GDM1 (cell line): ENCODE results near the gene SF1.
A peak's percentile ranks its signal among the peaks of the same experiment; 100 is the strongest.

Experiments
- DNase-seq: peaks from one replicate; lab custom pipeline; 2025; lab: John Stamatoyannopoulos, UW

The SF1 gene

DNA sequence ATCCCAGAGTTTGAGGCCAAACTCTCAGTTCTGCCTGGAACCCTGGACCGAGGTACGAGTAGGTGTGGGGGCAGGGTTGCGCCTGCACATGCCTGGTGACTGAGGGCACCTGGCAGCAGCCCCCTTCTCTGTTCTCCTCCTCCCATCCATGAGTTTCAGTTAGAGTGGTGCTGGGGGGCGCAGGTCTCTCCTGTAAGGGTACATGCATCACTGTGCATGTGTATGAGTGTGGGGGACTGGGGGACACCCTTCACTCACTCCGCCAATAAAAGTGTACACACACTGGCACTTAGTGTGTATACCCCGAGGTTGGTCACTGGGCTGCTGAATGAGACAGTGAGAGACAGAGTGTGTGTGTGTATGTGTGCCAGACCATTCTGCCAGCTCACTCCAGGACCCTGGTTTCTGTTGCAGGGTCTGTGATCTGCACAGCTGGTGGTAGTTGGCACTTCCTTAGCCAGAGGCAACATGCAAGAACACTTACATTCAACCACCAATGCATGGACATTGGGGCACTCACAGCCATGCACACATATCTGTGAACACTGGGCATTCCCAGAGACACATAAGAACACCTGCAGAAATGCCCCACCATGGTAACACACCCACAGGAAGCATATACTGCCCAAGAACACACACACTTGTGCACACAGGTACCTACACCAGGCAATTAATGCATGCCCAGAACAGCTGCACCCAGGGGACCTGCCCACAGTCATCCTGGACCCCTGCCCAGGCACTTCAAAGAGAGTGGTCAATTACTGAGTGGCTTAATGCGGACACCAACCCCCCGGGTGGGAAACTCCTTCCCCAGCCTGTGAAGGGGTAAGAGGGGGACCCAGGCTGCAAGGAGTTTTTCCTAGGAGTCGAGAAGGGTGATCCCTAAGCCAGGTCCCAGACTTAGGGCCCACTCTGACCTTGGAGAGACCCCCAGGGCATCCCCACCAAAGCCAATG is 54.2 kb downstream of the SF1 start:
- no peak for DNase-seq

DNA sequence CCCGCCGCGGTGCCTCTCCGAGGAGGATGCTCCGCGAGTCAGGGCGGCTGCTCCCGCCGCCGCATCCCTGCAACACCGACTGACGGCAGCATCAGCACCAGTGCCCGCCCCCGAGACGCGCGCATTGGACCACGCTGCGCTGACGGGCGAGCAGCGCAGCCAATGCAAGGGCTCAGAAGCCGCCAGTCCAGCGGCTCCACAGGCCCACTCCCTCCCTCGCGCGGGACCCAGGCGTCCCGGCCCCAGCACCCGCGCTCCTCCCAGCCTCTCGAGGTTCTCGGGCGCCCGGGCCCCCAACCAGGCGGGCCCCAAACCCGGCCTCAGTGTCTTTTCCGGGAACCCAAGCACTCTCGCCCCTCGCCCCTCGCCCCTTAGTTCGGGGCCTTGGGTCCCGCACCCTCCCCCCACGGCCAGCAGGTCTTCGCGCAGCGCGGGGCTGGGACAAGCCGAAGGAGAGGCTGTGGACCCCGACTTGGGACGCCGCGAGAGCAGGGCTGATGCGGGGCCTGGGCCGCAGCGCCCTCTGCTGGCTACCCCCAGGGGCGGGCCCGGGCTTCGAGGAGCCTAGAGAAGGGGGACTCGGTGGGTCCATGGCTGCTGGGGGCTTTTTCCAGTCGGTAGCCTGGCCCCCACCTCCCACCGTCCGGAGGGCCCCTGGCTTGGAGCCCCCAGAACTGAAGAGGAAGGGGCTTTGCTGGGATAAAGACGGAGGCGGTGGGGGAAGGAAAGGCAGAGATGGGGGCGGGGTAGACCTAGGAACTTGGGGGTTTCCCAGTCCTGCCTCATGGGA is 55.0 kb downstream of the SF1 start, which contains the start of gene NRXN2:
NRXN2 (minus strand) TSS at position 81 of the 790 bp plus-strand sequence. CDS start 9,498 bp downstream, outside the sequence.
- peak; percentile 70 for DNase-seq

DNA sequence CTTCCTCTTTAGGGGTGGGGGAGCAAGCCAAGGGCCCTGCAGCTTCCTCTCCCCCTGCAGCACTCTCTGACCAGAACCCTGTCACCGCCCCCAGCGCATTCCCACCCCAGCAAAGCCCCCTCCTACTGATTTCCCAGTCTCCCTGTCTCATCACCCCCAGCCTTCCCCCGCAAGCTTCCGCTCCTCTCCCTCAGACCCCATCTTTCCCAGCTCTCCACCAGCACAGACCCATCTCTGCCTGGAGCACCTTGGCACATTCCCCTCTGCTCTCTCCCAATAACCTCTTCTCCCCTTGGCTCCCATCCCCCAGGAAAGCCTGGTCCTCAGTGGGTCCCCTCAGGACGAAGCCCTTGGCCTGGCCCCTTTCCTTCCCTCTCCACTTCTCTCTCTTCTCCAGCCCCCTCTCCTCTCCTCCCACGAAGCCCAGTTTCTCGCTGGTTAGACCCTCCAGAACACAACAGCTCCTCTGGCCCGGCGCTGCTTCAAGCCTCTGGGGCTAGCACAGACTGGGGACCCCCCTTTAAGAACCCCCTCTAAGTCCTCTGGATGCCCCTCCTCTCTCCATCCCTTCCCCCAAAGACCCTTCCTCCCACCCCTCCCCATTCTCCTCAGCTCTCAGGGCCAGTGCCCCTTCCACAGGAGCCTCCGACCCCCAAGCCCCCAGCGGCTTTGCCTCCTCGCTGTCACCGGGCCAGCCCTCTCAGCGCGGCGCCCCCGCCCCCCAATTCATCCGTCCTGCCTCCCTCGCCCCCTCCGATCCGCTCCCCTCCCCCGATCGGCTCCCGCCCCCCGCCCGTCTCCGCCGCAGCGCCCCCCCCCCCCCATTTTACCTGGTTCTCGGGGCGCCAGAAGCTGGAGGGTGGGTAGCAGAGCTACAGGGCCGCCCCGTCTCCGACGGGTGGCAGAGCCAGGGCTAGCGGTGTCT is 55.9 kb downstream of the SF1 start:
- no peak for DNase-seq

DNA sequence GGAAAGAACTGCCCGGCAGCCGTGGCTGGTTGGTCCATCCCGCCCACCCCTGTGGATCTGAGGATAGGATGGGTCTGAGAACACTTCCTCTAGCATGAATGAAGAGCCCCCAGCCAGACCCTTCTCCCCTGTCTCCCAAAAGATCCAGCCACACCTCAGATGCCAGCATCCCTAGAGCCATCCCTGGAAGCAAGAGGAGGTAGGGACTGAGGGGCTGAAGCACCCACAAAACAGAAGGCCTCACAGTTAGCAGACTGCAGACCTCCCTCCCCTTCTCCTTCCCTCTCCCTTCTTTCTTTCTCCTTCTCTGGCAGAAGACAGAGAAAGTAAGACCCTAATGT is 57.0 kb downstream of the SF1 start:
- DNase-seq: no peak

DNA sequence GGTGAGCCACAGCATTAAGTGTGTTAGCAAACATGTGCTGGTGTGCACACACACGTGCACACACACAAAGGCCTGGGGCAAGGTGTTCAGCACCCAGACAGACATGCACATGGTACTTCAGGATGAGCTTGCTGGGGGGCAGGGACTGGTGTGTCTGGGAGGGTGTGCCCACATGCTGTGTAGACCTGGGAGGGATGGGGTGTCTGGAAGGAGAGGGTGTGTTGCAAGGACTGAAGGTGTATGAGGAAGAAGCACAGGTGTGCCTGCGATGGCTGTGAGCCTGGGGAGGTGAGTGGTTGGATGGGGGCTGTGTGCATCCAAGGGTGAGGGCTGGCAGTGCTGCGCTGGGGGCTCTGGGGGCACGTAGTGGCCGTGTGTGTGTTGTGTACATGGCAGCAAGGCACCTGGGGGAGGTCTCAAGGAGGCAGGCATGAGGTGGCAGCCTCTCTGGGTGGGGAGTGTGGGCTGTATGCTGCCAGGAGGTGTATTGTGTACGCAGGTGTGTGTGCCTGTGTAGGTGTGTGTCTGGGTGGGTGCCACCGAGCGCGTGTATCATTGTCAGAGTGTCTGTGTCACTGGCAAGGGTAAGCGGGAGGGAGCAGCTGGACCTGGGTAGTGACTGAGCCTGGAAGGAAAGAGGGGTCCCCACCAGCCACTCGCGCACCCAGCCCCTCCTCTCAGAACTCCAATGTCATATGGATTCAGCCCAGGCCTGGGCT is 57.5 kb downstream of the SF1 start:
- no peak for DNase-seq

DNA sequence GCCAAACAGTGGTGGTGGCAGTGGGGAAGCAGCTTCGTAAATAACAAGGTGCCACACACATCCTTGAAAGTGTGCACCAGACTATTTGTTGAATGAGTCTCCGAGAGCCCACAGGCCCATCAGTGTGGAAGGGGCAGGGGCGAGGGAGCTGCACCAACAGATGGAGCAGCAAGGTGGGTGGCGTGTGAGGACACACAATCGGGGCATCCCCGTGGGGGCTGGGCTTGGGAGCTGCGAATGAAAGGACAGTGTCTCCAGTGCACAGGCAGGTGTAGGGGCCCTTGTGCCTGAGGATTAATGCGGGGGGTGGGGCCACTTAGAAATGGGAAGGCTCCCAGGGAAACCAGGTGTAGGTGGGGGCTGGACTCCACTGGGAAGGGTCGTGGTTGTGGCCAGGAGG is 58.2 kb downstream of the SF1 start:
- DNase-seq: no peak

DNA sequence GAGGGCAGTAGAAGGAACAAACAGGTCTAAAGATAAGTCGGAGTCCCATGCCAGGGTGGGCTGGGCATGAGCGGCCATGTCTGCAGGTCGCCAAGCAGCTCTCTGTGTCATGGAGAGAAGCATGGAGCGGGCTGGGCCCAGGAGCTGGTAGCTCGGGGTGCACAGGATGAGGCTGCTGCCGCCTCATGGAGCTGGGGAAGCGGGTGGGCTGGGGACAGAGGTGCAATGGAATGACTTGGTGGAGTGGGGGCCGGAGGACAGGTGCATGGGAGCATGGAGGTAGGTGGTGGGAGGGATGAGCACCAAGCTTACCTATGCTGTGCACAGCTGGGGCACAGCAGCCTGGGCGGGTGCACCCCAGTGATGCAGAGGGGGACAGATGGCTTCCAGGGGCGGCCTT is 58.9 kb downstream of the SF1 start:
- DNase-seq: no peak

DNA sequence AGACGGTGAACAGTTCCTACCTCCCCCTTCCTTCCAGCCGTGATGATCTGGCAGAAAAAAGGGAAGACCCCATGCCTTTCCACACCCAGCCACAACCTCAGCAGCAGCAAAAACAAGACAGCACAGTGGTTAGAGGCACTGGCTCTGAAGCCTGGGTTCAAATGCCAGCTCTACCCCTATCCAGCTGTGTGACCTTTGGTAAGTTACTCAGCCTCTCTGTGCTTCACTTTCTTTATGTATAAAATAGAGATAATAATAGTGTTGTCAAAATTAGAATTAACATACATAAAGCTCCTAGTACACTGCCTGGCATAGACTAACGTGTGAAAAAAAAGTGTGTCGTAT is 59.6 kb downstream of the SF1 start:
- DNase-seq: no peak

DNA sequence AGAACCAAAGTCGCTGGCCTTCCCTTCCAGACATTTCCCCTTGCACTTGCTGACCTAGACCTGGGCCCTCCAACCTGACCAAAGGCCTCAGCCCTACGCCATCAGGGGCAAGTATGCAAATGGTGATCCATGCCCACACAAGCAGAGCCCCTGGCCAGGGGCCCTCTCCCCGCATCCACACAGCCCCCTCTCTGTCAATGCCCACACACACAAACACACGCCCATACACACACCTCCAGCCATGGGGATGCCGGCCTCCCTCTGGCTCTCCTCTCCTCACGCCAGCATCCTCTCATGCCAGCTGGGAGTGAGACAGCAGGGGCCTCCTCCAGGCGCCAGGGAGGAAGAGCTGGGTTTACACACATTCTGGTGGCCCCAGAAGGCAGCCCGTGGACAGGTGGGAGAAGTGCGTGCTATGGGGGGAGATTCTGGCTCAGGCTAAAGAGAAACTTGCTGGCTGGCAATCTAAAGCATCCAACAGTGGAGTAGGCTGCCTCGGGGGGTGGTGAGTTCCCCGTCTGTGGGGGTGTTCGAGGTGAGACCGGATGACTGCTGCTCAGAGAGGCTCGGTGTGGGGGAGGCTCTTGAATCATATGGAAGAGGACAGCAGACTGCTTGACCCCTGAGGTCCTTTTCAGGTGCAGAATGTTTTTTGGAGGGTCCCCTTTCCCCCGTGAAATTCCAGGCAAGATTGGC is 60.1 kb downstream of the SF1 start:
- DNase-seq: no peak

DNA sequence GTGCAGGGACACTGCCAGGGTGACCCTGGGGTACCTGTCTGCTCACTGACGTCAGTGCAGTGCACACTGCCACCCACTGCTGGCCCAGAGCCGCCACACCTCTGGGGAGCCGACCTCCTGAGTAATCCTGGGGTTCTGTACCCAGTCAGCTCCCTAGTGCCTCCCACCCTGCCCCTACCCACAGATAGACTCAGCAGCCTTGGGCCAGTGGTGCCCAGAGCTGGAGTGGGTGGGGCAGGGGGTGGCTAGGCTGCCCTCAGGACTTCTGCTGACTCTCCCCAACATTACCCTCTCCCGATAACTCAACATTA is 61.1 kb downstream of the SF1 start:
- DNase-seq: no peak

DNA sequence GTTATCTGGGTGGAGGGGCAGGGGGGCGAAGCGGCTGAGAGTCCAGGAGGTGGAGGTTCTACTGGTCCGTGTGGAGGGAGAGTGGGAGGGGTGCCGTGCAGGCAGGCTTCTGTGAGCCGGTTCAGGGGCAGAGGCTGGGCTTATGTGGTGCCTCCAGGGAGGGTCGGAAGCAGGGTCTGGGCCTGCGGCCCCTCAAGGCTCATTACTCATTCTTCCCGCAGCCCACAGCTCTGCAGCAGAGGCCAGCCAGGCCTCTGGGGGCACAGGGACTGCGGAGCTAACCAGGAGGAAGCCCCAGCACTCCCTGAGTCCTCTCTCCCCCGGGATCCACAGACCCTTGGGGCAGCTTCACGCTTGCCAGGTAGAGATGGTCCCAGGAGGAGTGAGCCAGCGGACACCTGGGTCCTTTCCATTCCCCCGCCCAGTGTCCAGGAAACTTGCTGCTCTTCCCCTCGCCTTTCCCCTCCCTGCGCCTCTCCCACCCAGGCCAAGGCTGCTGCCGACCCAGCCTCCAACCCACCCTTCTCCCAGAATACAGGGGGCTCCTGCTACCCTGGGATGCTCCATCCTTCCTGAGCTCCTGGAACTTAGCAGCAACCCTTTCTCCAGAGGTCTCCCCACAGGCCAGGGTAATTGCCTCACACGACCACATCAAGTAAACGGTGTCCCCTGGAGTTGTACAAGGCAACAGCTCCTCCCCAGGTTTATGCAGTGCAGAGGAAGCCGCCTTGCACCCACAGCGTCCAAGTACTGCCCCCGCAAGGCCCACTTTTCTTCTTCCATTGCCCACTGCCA is 61.7 kb downstream of the SF1 start:
- DNase-seq: no peak

DNA sequence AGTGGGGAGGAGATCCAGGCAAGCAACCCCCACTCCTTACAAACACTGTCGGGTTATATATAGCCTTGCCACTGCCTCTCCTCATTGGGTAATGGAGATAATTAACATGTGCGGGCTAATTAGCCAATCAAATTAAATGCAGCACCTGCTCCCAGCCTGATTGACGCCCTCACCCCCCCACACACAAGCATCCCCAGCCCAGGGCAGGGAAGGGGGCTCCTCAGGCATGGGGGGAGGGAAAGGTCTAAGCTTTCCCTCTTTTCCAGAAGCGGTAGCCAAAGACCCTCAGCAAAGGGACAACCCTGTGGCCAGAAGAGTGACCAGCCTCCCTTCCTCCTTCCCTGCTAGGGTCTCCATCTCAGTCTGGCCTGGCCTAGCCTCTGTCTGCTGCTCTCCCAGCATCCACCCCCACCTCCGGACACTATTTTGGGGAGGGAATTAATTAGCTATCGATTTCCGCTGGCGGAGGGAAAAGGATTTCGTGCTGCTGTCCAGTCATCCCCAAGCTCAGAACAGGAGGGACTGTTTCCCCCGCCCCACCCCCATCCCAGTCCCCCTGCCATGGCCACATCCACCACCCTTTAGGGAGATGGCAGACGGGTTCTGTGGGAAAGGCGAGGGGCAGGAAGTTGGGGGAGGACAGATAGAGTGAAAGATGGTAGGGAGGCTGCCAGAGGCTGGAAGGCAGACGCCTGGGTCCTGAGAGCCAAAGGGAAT is 62.4 kb downstream of the SF1 start:
- DNase-seq: no peak

DNA sequence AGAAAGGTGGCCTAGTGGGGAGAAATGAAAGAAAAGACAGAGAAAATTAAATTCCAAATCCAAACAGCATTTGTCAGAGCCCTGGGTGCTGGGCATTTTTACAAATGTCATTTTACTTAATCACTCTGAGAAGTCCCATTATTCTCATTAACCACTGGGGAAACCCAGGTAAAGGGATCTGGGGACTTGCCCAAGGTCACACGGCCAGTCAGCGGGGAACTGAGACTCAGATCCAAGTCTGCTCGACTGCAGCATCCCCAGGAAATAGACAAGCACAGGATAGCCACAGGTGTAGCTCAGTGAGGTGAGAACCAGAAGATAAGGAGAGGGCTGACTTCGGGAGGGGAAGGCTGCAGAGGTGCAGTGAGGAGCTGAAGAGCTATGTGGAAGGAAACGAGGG is 63.2 kb downstream of the SF1 start:
- no peak for DNase-seq

DNA sequence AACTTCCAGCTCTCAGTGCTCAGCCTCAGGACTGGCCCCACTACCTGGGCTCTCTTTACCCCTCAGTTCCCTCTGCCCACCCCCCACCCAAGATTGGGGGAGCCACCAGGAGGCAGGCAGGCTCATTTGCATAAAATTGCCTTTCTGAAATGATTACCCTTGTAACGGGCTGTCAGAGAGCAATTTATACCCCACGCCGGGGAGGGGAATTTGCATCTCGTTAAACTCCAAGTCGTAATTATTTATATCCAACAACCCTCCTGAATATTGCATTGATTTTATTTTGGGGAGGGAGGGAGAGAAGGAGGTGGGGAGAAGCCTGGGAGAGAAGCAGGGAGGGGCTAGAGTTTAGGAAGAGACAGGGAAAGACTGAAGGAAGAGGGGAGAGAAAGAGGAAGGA is 63.7 kb downstream of the SF1 start:
- DNase-seq: no peak
